ENCODE data around the gene KCNMA1. TPM values are rescaled to one million over a fixed set of nuclear protein-coding genes. Genes with fewer than 3 reads are reported as not detected.

The KCNMA1 gene
- total and polyA plus RNA-seq, 10 of the 15 experiments (the other 5 are each of a cell fraction or from before 2014, with no cell fraction given) = 8.5 to 77.0 (median 21.3) TPM

GRCh38 chr10:77212632-77213031 lies 425.0 kb downstream of the KCNMA1 start:
- POLR2A ChIA-PET = no interaction called here
- BruUV-seq (replicated peaks) = no TSS peak
- Histone ChIP-seq H3K4me2 (ENCODE audit: control insufficient read depth, insufficient read depth) (no peak overlapping the region), H4K20me1 (ENCODE audit: control insufficient read depth, insufficient read depth) (no peaks in the 10 kb centered on the region), H3K9me3 (replicated peaks; ENCODE audit: control insufficient read depth, insufficient read depth, low read length) (no peaks in the 10 kb centered on the region; the same call in 2 of the 3 replicates), H3K36me3 (ENCODE audit: control insufficient read depth in 2 of 2, insufficient read depth in 2 of 2, low read length in 1 of 2) (no peaks in the 10 kb centered on the region), H3K9ac (ENCODE audit: control insufficient read depth, insufficient read depth, low read length) (no peak overlapping the region), H2AFZ (ENCODE audit: control insufficient read depth, low read depth, low read length) (no peak overlapping the region), H3K4me3 (no peak overlapping the region), H3K4me1 (ENCODE audit: control insufficient read depth, insufficient read depth, low read length) (no peaks in the 10 kb centered on the region), H3K79me2 (ENCODE audit: control insufficient read depth, insufficient read depth, low read length) (no peaks in the 10 kb centered on the region), H3K27ac (ENCODE audit: control insufficient read depth, insufficient read depth) (no peak overlapping the region), H3K27me3 (replicated peaks in 1 of 2; ENCODE audit: control insufficient read depth in 2 of 2, insufficient read depth in 2 of 2, low read length in 1 of 2) (no peaks in the 10 kb centered on the region)
- TF ChIP-seq NFIC (IDR thresholded peaks at IDR 0.05; ENCODE audit: low read depth, low read length) (no peak), POLR2A (IDR thresholded peaks at IDR 0.05; ENCODE audit: low read depth, low read length) (no peak), NR2F1 (conservative IDR thresholded peaks at IDR 0.05) (no peak), SIX5 (IDR thresholded peaks at IDR 0.05; ENCODE audit: low read depth, low read length, severe bottlenecking) (no peak), TARDBP (IDR thresholded peaks at IDR 0.05; ENCODE audit: borderline replicate concordance) (no peak), BMI1 (IDR thresholded peaks at IDR 0.05; ENCODE audit: borderline replicate concordance) (no peak), PBX3 (IDR thresholded peaks at IDR 0.05; ENCODE audit: insufficient replicate concordance, low read depth, low read length) (no peak), BHLHE40 (IDR thresholded peaks at IDR 0.05; ENCODE audit: borderline replicate concordance in 1 of 2, low read depth in 2 of 2, low read length in 1 of 2) (no peak), RFX5 (IDR thresholded peaks at IDR 0.05; ENCODE audit: low read depth, low read length) (no peak), ATF3 (IDR thresholded peaks at IDR 0.05; ENCODE audit: borderline replicate concordance, extremely low read depth, low read depth, low read length) (no peak), BCL11A (IDR thresholded peaks at IDR 0.05; ENCODE audit: low read depth, low read length) (no peak)
- CTCF ChIA-PET = interaction anchor here (0.7 to 1.5 kb wide), 2 partner anchors 32 to 42 kb away, joined by 3 to 4 read pairs; no protein-coding TSS in a partner anchor
- intact Hi-C loops (cut with micrococcal nuclease; ENCODE audit: unreplicated experiment) = no loop called here
- ATAC-seq = no peak
- DNase-seq (ENCODE audit: low read depth, low spot score) = no peak
- in situ Hi-C loops (cut with MboI) = no loop called here
- WGBS (ENCODE audit: insufficient coverage, insufficient replicate concordance, low lambda C conversion rate, missing lambda C conversion rate) = 81% methylated on average over 5 of the region's 5 CpGs
- SMC1A ChIA-PET (ENCODE audit: uncharacterized antibody, unreplicated experiment) = interaction anchor here (0.6 to 1.3 kb wide), 2 partner anchors 18 to 431 kb away, joined by 3 read pairs; no protein-coding TSS in a partner anchor
- RAD21 ChIA-PET (ENCODE audit: unreplicated experiment) = no interaction called here
- no peak for FAIRE-seq
